Memory B cell (primary cell): ENCODE measurements around the gene GAS7.

Experiments used
- ATAC-seq: fragments of 150-1000 bp; cut with Tn5 transposase; 2 replicates; pipeline ENCODE4 v1.10.0; 2021; ENCODE audit warnings: low read depth, mild to moderate bottlenecking, moderate library complexity
- DNase-seq, 2 donors: peaks; one replicate each; pipeline ENCODE4 v3.0.0; 2022; ENCODE audit warnings: low spot score in 2 of 2
- H3K27ac Mint-ChIP-seq: one replicate; pipeline ENCODE4 v1.8.0; 2022; ENCODE audit warnings: mild to moderate bottlenecking, moderate library complexity, mixed read lengths
- H3K27me3 Mint-ChIP-seq: one replicate; pipeline ENCODE4 v1.8.0; 2022; ENCODE audit warnings: mixed read lengths
- H3K36me3 Mint-ChIP-seq: one replicate; pipeline ENCODE4 v1.8.0; 2022; ENCODE audit warnings: mild to moderate bottlenecking, mixed read lengths
- H3K4me1 Mint-ChIP-seq: one replicate; pipeline ENCODE4 v1.8.0; 2022; ENCODE audit warnings: mixed read lengths
- H3K4me3 Mint-ChIP-seq: one replicate; pipeline ENCODE4 v1.8.0; 2022; ENCODE audit warnings: mild to moderate bottlenecking, moderate library complexity, mixed read lengths
- H3K9me3 Mint-ChIP-seq: one replicate; pipeline ENCODE4 v1.8.0; 2022; ENCODE audit warnings: mixed read lengths

Gene GAS7

DNA sequence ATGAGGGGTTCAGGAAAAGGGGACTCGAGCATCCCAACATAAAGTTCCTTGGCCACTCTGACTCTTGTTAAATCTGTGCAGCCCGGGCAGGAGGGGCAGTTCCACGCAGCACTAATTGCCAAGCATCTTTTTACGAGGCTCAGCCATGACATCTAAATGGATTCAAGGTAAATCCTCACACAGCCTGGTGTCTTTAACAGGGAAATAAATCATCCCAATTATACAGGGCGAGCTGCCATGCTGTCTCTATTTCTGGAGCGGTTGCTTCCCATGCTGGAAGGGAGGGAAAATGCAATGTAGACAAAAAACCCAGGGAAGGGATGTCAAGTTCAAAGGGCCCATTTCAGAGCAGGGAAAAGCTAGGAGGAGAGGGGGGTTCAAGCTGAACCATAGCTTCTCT lies 110.0 kb downstream of the GAS7 start:
- Mint-ChIP-seq H3K27ac (no peak overlapping the region), H3K4me1 (peaks cover 2% of the 10 kb centered on the region), H3K36me3 (no peaks in the 10 kb centered on the region), H3K27me3 (peaks cover 3% of the 10 kb centered on the region), H3K9me3 (peaks cover 6% of the 10 kb centered on the region), H3K4me3 (no peak overlapping the region)
- DNase-seq (no peak), ATAC-seq (no peak)

DNA sequence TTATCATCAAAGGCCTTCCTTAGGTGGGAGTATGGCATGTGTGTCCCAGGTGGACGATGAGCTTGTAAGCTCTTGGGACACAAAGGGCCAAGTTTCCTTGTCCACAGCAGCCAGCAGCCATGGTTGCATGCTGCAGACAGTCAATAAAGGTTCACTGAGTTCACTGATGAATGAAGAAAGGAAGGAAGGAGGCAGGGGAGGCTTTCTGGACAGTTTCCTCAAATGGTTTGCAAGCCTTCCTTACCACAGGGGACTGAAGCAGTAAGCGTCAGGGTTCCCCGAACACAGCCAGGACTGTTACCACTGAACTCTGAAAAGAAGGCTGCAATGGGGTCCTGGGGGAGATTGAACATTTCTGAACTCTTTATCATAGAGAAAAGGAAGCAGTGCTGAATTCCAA lies 111.1 kb downstream of the GAS7 start:
- H3K27ac Mint-ChIP-seq = no peak overlapping the region

GRCh38 chr17:10083864-10084263 lies 114.5 kb downstream of the GAS7 start:
- no peak overlapping the region for H3K4me3 Mint-ChIP-seq
- peaks cover 2% of the 10 kb centered on the region for H3K4me1 Mint-ChIP-seq
- peaks cover 1% of the 10 kb centered on the region for H3K27me3 Mint-ChIP-seq
- no peak for ATAC-seq
- peaks cover 2% of the 10 kb centered on the region for H3K36me3 Mint-ChIP-seq
- H3K27ac Mint-ChIP-seq = no peak overlapping the region
- DNase-seq = no peak
- H3K9me3 Mint-ChIP-seq = peaks cover 6% of the 10 kb centered on the region

More for the DNA sequence above, 111.1 kb downstream of the GAS7 start:
- ATAC-seq = peak; percentile 32
- peaks cover 3% of the 10 kb centered on the region for H3K27me3 Mint-ChIP-seq
- H3K9me3 Mint-ChIP-seq = peaks cover 6% of the 10 kb centered on the region
- H3K4me3 Mint-ChIP-seq = no peak overlapping the region
- no peak for DNase-seq
- peaks cover 2% of the 10 kb centered on the region for H3K36me3 Mint-ChIP-seq
- peaks cover 2% of the 10 kb centered on the region for H3K4me1 Mint-ChIP-seq

DNA sequence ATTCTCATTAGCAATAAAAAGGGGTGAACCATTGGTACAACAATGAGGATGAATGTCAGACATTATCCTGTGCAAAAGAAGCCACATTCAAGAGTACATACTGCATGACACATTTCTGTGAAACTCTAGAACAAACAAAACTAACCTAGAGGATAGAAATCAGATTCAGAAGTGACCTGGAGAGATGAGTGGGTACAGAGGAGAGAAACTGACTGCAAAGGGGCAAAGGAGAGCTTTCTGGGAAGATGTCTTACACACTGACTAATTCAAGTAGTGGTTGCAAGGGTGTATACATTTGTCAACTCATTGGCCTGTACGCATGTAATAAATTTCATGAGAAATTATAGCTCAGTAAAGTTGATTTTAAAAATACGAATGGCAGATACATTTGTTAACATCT lies 115.6 kb downstream of the GAS7 start:
- ATAC-seq (no peak), DNase-seq (no peak)
- H3K27ac Mint-ChIP-seq = no peak overlapping the region
- peaks cover 2% of the 10 kb centered on the region for H3K36me3 Mint-ChIP-seq
- H3K4me1 Mint-ChIP-seq = peaks cover 2% of the 10 kb centered on the region
- no peak overlapping the region for H3K4me3 Mint-ChIP-seq
- peaks cover 1% of the 10 kb centered on the region for H3K27me3 Mint-ChIP-seq
- peaks cover 7% of the 10 kb centered on the region for H3K9me3 Mint-ChIP-seq

- Mint-ChIP-seq H3K9me3 (peaks cover 10% of the 10 kb centered on the region), H3K27me3 (peaks cover 1% of the 10 kb centered on the region), H3K36me3 (peaks cover 2% of the 10 kb centered on the region), H3K4me1 (no peaks in the 10 kb centered on the region), H3K27ac (no peak overlapping the region), H3K4me3 (no peak overlapping the region)
- no peak for ATAC-seq
- no peak for DNase-seq
Measured at GRCh38 chr17:10081571-10082169, 116.7 kb downstream of the GAS7 start.

DNA sequence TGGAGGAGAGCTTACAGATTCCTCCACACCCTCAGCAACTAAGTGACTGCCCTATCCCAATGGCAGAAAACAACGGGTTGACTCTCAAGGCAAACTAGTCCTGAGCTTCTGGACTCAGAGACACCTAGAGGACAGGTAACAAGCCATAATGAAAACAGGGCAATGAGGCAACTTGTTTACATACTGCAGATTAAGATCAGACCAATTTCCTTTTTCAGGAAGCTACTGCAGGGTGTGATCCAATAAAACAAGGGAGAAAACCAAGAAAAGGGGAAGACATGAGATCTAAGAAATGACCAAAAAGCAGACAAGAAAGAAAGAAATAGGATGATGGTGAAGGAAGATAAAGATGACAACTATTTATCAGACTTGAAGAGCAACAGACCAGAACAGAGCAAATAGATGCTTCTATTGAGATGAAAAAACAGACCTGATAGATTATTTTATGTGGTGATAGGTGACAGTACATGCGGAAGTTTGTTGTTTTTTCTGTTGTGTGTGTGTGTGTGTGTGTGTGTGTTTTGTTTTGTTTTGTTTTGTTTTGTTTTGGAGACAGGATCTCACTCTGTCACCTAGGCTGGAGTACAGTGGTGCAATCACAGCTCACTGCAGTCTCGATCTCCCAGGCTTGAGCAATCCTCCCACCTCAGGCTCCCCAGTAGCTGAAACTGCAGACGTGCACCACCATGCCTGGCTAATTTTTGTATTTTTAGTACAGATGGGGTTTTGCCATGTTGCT lies 120.7 kb downstream of the GAS7 start:
- Mint-ChIP-seq H3K4me1 (no peaks in the 10 kb centered on the region), H3K27ac (no peak overlapping the region), H3K27me3 (peaks cover 1% of the 10 kb centered on the region), H3K4me3 (no peak overlapping the region), H3K36me3 (peaks cover 1% of the 10 kb centered on the region), H3K9me3 (peaks cover 9% of the 10 kb centered on the region)
- no peak for ATAC-seq
- DNase-seq = no peak

DNA sequence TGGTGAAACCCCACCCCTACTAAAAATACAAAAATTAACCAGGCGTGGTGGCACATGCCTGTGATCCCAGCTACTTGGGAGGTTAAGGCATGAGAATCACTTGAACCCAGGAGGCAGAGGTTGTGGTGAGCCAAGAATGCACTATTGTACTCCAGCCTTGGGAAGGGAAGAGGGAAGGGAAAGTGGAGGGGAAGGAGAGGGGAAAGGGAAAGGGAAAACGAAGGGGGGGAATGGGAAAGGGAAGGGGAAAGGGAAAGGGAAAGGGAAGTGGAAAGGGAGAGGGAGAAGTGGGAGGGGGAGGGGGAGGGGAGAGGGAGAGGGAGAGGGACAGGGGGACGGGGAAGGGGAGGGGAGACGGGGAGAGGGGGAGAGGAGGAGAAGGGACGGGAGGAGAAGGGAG lies 122.5 kb downstream of the GAS7 start:
- Mint-ChIP-seq H3K27me3 (peaks cover 5% of the 10 kb centered on the region), H3K4me1 (no peaks in the 10 kb centered on the region), H3K36me3 (no peaks in the 10 kb centered on the region), H3K27ac (no peak overlapping the region), H3K9me3 (peaks cover 6% of the 10 kb centered on the region), H3K4me3 (no peak overlapping the region)
- ATAC-seq (no peak), DNase-seq (no peak)

GRCh38 chr17:10073941-10074340 lies 124.5 kb downstream of the GAS7 start:
- Mint-ChIP-seq H3K9me3 (peaks cover 4% of the 10 kb centered on the region), H3K27ac (no peak overlapping the region), H3K27me3 (peaks cover 4% of the 10 kb centered on the region), H3K4me1 (no peaks in the 10 kb centered on the region), H3K36me3 (no peaks in the 10 kb centered on the region), H3K4me3 (no peak overlapping the region)
- DNase-seq = no peak
- no peak for ATAC-seq

- Mint-ChIP-seq H3K27ac (no peak overlapping the region), H3K4me1 (no peaks in the 10 kb centered on the region), H3K27me3 (peaks cover 4% of the 10 kb centered on the region), H3K36me3 (no peaks in the 10 kb centered on the region), H3K4me3 (no peak overlapping the region), H3K9me3 (peaks cover 3% of the 10 kb centered on the region)
- DNase-seq (no peak), ATAC-seq (no peak)
Measured at GRCh38 chr17:10072556-10073425, 125.6 kb downstream of the GAS7 start.

GRCh38 chr17:10072086-10072485 lies 126.3 kb downstream of the GAS7 start:
- H3K27ac Mint-ChIP-seq = no peak overlapping the region
- no peak overlapping the region for H3K4me3 Mint-ChIP-seq
- ATAC-seq = no peak
- no peak for DNase-seq
- no peaks in the 10 kb centered on the region for H3K9me3 Mint-ChIP-seq
- H3K27me3 Mint-ChIP-seq = peaks cover 4% of the 10 kb centered on the region
- H3K36me3 Mint-ChIP-seq = no peaks in the 10 kb centered on the region
- no peaks in the 10 kb centered on the region for H3K4me1 Mint-ChIP-seq

DNA sequence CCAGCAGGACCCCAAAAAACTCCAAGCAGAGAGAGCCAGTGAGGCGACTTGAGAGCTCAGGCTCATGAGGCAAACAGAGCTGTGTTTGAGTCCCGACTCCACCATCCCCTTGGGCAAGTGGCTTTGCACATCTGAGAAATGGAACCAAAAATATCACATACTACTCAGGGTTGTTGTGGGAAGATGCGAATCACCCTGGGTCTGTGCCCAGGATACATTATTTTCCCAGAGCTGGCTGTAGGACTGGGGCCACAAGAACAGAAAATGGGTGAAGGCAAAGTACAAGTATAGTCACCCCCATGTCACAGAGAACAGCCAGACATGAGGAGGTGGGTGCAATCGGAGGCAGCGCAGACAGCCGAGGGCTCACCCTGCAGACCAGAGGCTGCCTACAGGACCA lies 127.3 kb downstream of the GAS7 start:
- H3K27ac Mint-ChIP-seq = no peak overlapping the region
- H3K4me1 Mint-ChIP-seq = no peaks in the 10 kb centered on the region
- H3K4me3 Mint-ChIP-seq = no peak overlapping the region
- H3K27me3 Mint-ChIP-seq = peaks cover 4% of the 10 kb centered on the region
- no peak for ATAC-seq
- H3K9me3 Mint-ChIP-seq = no peaks in the 10 kb centered on the region
- no peaks in the 10 kb centered on the region for H3K36me3 Mint-ChIP-seq
- DNase-seq = no peak

GRCh38 chr17:10070690-10071089 lies 127.7 kb downstream of the GAS7 start:
- Mint-ChIP-seq H3K4me3 (no peak overlapping the region), H3K36me3 (no peaks in the 10 kb centered on the region)
- ATAC-seq = no peak

GRCh38 chr17:10069301-10069700 lies 129.1 kb downstream of the GAS7 start:
- H3K27ac Mint-ChIP-seq = no peak overlapping the region
- peaks cover 7% of the 10 kb centered on the region for H3K9me3 Mint-ChIP-seq
- peaks cover 4% of the 10 kb centered on the region for H3K27me3 Mint-ChIP-seq

More at GRCh38 chr17:10070690-10071089, 127.7 kb downstream of the GAS7 start:
- no peaks in the 10 kb centered on the region for H3K4me1 Mint-ChIP-seq
- no peak overlapping the region for H3K27ac Mint-ChIP-seq
- peaks cover 4% of the 10 kb centered on the region for H3K27me3 Mint-ChIP-seq
- H3K9me3 Mint-ChIP-seq = peaks cover 3% of the 10 kb centered on the region
- no peak for DNase-seq

GRCh38 chr17:10067446-10068143 lies 130.8 kb downstream of the GAS7 start:
- H3K27ac Mint-ChIP-seq = no peak overlapping the region
- peaks cover 4% of the 10 kb centered on the region for H3K27me3 Mint-ChIP-seq
- peaks cover 12% of the 10 kb centered on the region for H3K4me1 Mint-ChIP-seq
- ATAC-seq (no peak), DNase-seq (no peak)
- no peak overlapping the region for H3K4me3 Mint-ChIP-seq
- no peaks in the 10 kb centered on the region for H3K36me3 Mint-ChIP-seq
- H3K9me3 Mint-ChIP-seq = peaks cover 7% of the 10 kb centered on the region

More at GRCh38 chr17:10069301-10069700, 129.1 kb downstream of the GAS7 start:
- DNase-seq (no peak), ATAC-seq (no peak)
- Mint-ChIP-seq H3K4me3 (no peak overlapping the region), H3K4me1 (no peaks in the 10 kb centered on the region), H3K36me3 (no peaks in the 10 kb centered on the region)
